HepG2 (cell line): ENCODE measurements around the gene CMIP. TPM values are rescaled to one million over a fixed set of nuclear protein-coding genes. Genes with fewer than 3 reads are reported as not detected.

Experiments
- AGO2 ChIP-seq: fragments of 200-400 bp; formaldehyde crosslinking; optimal IDR thresholded peaks from 2 replicates; pipeline ENCODE3; 2017; ENCODE audit warnings: mild to moderate bottlenecking, low read depth, low read length, moderate library complexity
- GABPB1 ChIP-seq: IDR thresholded peaks from 2 replicates; pipeline ENCODE4 v1.6.1; 2016; ENCODE audit warnings: mild to moderate bottlenecking, missing genetic modification reagents, moderate library complexity, missing compliant biosample characterization
- PRPF4 ChIP-seq: fragments of 200-400 bp; formaldehyde crosslinking; IDR thresholded peaks from 2 replicates; pipeline ENCODE4 v1.6.1; 2016; ENCODE audit warnings: low read length, low read depth; ENCODE audit not compliant: poor library complexity, severe bottlenecking
- SALL2 ChIP-seq: sonication (generic); formaldehyde crosslinking; IDR thresholded peaks from 2 replicates; pipeline ENCODE4 v1.8.1; 2023; ENCODE audit warnings: mild to moderate bottlenecking, missing genetic modification reagents, inconsistent platforms
- SNAI1 ChIP-seq: sonication (generic); formaldehyde crosslinking; IDR thresholded peaks from 2 replicates; pipeline ENCODE4 v1.5.0; 2020; ENCODE audit warnings: mild to moderate bottlenecking, missing genetic modification reagents, borderline replicate concordance
- SRSF9 ChIP-seq: fragments of 200-400 bp; formaldehyde crosslinking; IDR thresholded peaks from 2 replicates; pipeline ENCODE4 v1.6.1; 2018; ENCODE audit warnings: borderline replicate concordance, mild to moderate bottlenecking, low read depth, low read length; ENCODE audit not compliant: insufficient read depth, poor library complexity, severe bottlenecking
- U2AF1 ChIP-seq: fragments of 200-400 bp; formaldehyde crosslinking; optimal IDR thresholded peaks from 2 replicates; pipeline ENCODE3; 2017; ENCODE audit warnings: mild to moderate bottlenecking, low read depth, low read length
- ZBTB2 ChIP-seq: sonication (generic); formaldehyde crosslinking; IDR thresholded peaks from 2 replicates; pipeline ENCODE4 v1.8.0; 2022; ENCODE audit warnings: low read depth, missing genetic modification reagents
- ZNF446 ChIP-seq: sonication (generic); formaldehyde crosslinking; IDR thresholded peaks from 2 replicates; pipeline ENCODE4 v1.5.0; 2020; ENCODE audit warnings: mild to moderate bottlenecking, missing genetic modification reagents
- ZNF563 ChIP-seq: sonication (generic); formaldehyde crosslinking; IDR thresholded peaks from 2 replicates; pipeline ENCODE4 v1.8.0; 2022; ENCODE audit warnings: mild to moderate bottlenecking, moderate library complexity, missing genetic modification reagents
- ZNF607 ChIP-seq: sonication (generic); formaldehyde crosslinking; IDR thresholded peaks from 2 replicates; pipeline ENCODE4 v1.5.1; 2020; ENCODE audit warnings: missing genetic modification reagents, mild to moderate bottlenecking, borderline replicate concordance
- ZNF639 ChIP-seq: conservative IDR thresholded peaks from 2 replicates; pipeline ENCODE4 v1.6.1; 2018; ENCODE audit warnings: missing genetic modification reagents
- ZNF644 ChIP-seq: IDR thresholded peaks from 2 replicates; pipeline ENCODE4 v1.6.1; 2016; ENCODE audit warnings: low read depth
- ZNF660 ChIP-seq: sonication (generic); formaldehyde crosslinking; IDR thresholded peaks from 2 replicates; pipeline ENCODE4 v1.5.1; 2020; ENCODE audit warnings: mild to moderate bottlenecking, low read depth, missing genetic modification reagents, borderline replicate concordance
- ZSCAN21 ChIP-seq: sonication (generic); formaldehyde crosslinking; IDR thresholded peaks from 2 replicates; pipeline ENCODE4 v1.8.0; 2022; ENCODE audit warnings: mild to moderate bottlenecking, missing genetic modification reagents, moderate library complexity, borderline replicate concordance
- ZUFSP ChIP-seq: sonication (generic); formaldehyde crosslinking; IDR thresholded peaks from 2 replicates; pipeline ENCODE4 v1.9.0; 2021; ENCODE audit warnings: missing genetic modification reagents, mild to moderate bottlenecking, borderline replicate concordance
- polyA plus RNA-seq, 8 experiments: library from polyadenylated mRNA; depleted of rRNA in 3 of 8; stranded (reverse) in 7 of 8; unstranded in 1 of 8; fragments of >200 nt; fragmentation: Illumina TruSeq in 4 of 8; extraction: Trizol in 4 of 8; gene quantifications; 2 replicates each; pipeline versions ENCODE4 v1.2.1 to v1.2.3, GENCODE V29; 2011 to 2016; ENCODE audit warnings: low read depth in 4 of 8, missing spikeins in 1 of 8, mixed read lengths in 1 of 8; ENCODE audit not compliant: insufficient read depth in 1 of 8
- total RNA-seq, 5 experiments: library from RNA; depleted of rRNA; stranded (reverse); fragments of >200 nt; fragmentation: Illumina TruSeq; extraction: Trizol; gene quantifications; 2 replicates each; pipeline ENCODE4 v1.2.3, GENCODE V29; 2016; ENCODE audit warnings: low read depth in 1 of 5
- TF ChIP-seq, protein P1 (sequence below): sonication (generic); formaldehyde crosslinking; IDR thresholded peaks from 2 replicates; pipeline ENCODE4 v1.4.0; 2020; ENCODE audit warnings: missing genetic modification reagents
- TF ChIP-seq, protein P2 (sequence below): sonication (generic); formaldehyde crosslinking; IDR thresholded peaks from 2 replicates; pipeline ENCODE4 v1.5.0; 2020; ENCODE audit warnings: missing genetic modification reagents, mild to moderate bottlenecking, borderline replicate concordance
- TF ChIP-seq, protein P3 (sequence below): sonication (generic); formaldehyde crosslinking; IDR thresholded peaks from 2 replicates; pipeline ENCODE4 v1.4.0; 2020; ENCODE audit warnings: mild to moderate bottlenecking, missing genetic modification reagents

CMIP gene
- total and polyA plus RNA-seq, 2 of the 13 experiments (the other 11 are each of a cell fraction or from before 2014, with no cell fraction given): 10.9 to 18.1 TPM

DNA sequence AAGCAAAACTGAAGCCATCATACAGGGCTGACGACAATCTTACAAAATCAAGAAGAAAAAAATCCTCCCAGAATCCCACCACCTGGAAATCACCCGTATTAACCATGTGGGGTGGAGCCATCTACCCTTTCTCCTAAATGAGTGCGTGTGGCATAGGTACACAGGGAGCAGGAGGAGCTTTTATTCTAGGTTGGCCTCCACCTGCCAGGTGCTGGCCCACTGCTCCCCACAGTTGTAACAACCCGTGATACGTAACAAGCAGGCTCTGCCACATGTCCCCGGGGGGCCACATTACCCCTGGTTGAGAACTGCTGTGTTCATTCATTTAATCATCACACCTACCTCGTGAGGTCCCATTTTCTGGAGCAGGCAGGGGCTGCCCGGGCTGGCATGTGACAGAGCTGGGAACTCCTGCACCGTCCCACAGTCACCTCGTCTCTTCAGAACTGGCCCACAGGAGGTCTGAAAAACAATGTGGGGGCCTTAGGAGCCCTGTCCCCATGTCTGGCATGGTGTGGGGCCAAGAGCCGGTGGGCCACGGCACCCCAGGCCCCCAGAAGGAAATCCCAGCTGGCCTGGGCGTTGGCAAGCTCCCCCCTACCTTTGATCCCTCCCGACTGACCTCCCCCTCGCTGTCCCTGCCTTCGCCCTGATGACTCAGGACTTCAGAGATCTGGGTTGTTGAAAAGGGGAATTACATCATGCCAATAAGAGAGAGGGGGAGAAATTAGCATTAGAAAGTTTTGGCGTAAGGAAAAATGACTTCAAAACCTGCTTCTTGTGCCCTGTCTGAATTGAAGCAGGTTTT lies 12.9 kb downstream of the CMIP start (continued):
- no peak for TF ChIP-seq SRSF9
- TF ChIP-seq SALL2 (CRISPR knock-in tag): peak; percentile 29
- TF ChIP-seq ZSCAN21: no peak
- TF ChIP-seq, protein P1, sequence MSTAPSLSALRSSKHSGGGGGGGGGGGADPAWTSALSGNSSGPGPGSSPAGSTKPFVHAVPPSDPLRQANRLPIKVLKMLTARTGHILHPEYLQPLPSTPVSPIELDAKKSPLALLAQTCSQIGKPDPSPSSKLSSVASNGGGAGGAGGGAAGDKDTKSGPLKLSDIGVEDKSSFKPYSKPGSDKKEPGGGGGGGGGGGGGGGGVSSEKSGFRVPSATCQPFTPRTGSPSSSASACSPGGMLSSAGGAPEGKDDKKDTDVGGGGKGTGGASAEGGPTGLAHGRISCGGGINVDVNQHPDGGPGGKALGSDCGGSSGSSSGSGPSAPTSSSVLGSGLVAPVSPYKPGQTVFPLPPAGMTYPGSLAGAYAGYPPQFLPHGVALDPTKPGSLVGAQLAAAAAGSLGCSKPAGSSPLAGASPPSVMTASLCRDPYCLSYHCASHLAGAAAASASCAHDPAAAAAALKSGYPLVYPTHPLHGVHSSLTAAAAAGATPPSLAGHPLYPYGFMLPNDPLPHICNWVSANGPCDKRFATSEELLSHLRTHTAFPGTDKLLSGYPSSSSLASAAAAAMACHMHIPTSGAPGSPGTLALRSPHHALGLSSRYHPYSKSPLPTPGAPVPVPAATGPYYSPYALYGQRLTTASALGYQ (CRISPR knock-in tag): no peak
- TF ChIP-seq ZNF607: peak; percentile 64; the same call in 1 of the 2 replicates
- TF ChIP-seq, protein P2, sequence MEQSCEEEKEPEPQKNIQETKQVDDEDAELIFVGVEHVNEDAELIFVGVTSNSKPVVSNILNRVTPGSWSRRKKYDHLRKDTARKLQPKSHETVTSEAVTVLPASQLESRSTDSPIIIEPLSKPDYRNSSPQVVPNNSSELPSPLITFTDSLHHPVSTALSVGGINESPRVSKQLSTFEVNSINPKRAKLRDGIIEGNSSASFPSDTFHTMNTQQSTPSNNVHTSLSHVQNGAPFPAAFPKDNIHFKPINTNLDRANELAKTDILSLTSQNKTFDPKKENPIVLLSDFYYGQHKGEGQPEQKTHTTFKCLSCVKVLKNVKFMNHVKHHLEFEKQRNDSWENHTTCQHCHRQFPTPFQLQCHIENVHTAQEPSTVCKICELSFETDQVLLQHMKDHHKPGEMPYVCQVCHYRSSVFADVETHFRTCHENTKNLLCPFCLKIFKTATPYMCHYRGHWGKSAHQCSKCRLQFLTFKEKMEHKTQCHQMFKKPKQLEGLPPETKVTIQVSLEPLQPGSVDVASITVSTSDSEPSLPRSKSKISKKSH (CRISPR knock-in tag): 0 out of 2 replicates have a peak, but pooled peaks have one; percentile 38
- no peak for TF ChIP-seq ZNF639 (CRISPR knock-in tag)
- TF ChIP-seq PRPF4: no peak
- TF ChIP-seq ZUFSP (CRISPR knock-in tag): no peak
- peak; percentile 55 for TF ChIP-seq GABPB1
- no peak for TF ChIP-seq ZNF563 (CRISPR knock-in tag)
- peak; percentile 66; the same call in 1 of the 2 replicates for TF ChIP-seq ZNF644 (CRISPR knock-in tag)
- no peak for TF ChIP-seq U2AF1
- TF ChIP-seq ZBTB2 (CRISPR knock-in tag): no peak
- TF ChIP-seq ZNF660 (CRISPR knock-in tag): no peak
- TF ChIP-seq SNAI1 (CRISPR knock-in tag): peak; percentile 44; the same call in 1 of the 2 replicates
- TF ChIP-seq ZNF446 (CRISPR knock-in tag): no peak
- TF ChIP-seq AGO2: no peak
- TF ChIP-seq, protein P3, sequence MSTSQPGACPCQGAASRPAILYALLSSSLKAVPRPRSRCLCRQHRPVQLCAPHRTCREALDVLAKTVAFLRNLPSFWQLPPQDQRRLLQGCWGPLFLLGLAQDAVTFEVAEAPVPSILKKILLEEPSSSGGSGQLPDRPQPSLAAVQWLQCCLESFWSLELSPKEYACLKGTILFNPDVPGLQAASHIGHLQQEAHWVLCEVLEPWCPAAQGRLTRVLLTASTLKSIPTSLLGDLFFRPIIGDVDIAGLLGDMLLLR: 0 out of 2 replicates have a peak, but pooled peaks have one; percentile 62
